HepG2 (cell line): ENCODE measurements around the gene PGM2.

Experiments used
- EHMT2 ChIP-seq: fragments of 200-600 bp; sonication (generic); IDR thresholded peaks from 2 replicates; pipeline ENCODE4 v1.7.0; 2017; ENCODE audit warnings: antibody characterized with exemption, low read depth, low read length, borderline replicate concordance
- POLR2AphosphoS5 ChIP-seq: IDR thresholded peaks from 2 replicates; pipeline ENCODE4 v1.6.1; 2012; ENCODE audit warnings: low read depth, low read length
- TMF1 ChIP-seq: sonication (generic); formaldehyde crosslinking; IDR thresholded peaks from 2 replicates; pipeline ENCODE4 v1.8.1; 2022; ENCODE audit warnings: low read depth, missing genetic modification reagents
- YY1 ChIP-seq: IDR thresholded peaks from 2 replicates; pipeline ENCODE4 v1.6.1; 2011; ENCODE audit warnings: low read length, low read depth, moderate library complexity, mild to moderate bottlenecking; ENCODE audit not compliant: insufficient read depth, insufficient replicate concordance
- ZNF747 ChIP-seq: sonication (generic); formaldehyde crosslinking; IDR thresholded peaks from 2 replicates; pipeline ENCODE4 v1.8.1; 2023; ENCODE audit warnings: missing genetic modification reagents, mild to moderate bottlenecking, borderline replicate concordance
- TF ChIP-seq, protein P1 (sequence below): sonication (generic); formaldehyde crosslinking; IDR thresholded peaks from 2 replicates; pipeline ENCODE4 v1.4.0; 2020; ENCODE audit warnings: missing genetic modification reagents
- TF ChIP-seq, protein P2 (sequence below): sonication (generic); formaldehyde crosslinking; IDR thresholded peaks from 2 replicates; pipeline ENCODE4 v1.5.0; 2020; ENCODE audit warnings: mild to moderate bottlenecking, missing genetic modification reagents, moderate library complexity

DNA sequence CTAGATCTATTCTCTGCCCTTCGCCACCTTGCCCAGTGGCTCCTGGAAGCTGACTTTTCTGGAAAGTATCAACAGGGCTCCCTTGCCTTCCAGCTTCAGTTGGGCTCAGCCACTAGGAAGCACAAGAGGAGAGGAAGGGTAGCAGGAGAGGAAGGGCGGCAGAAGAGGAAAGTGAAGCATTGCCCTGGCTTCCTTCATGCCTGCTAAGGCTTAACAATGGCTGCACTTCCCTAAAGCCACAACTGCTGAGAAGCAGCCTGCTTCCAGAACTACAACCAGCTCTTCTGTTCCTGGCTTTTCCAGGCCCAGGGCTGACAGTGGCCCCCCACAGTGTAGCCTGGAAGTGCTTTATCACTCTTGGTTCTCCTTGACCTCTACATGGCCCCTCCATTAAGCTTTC lies 29.1 kb upstream of the PGM2 start:
- TF ChIP-seq EHMT2 = no peak
- TF ChIP-seq, protein P1, sequence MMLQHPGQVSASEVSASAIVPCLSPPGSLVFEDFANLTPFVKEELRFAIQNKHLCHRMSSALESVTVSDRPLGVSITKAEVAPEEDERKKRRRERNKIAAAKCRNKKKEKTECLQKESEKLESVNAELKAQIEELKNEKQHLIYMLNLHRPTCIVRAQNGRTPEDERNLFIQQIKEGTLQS = no peak
- no peak for TF ChIP-seq ZNF747
- TF ChIP-seq, protein P2, sequence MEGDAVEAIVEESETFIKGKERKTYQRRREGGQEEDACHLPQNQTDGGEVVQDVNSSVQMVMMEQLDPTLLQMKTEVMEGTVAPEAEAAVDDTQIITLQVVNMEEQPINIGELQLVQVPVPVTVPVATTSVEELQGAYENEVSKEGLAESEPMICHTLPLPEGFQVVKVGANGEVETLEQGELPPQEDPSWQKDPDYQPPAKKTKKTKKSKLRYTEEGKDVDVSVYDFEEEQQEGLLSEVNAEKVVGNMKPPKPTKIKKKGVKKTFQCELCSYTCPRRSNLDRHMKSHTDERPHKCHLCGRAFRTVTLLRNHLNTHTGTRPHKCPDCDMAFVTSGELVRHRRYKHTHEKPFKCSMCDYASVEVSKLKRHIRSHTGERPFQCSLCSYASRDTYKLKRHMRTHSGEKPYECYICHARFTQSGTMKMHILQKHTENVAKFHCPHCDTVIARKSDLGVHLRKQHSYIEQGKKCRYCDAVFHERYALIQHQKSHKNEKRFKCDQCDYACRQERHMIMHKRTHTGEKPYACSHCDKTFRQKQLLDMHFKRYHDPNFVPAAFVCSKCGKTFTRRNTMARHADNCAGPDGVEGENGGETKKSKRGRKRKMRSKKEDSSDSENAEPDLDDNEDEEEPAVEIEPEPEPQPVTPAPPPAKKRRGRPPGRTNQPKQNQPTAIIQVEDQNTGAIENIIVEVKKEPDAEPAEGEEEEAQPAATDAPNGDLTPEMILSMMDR (CRISPR knock-in tag) = no peak
- no peak for TF ChIP-seq POLR2AphosphoS5
- no peak for TF ChIP-seq TMF1 (CRISPR knock-in tag)
- no peak for TF ChIP-seq YY1
